Measurements from ENCODE around the gene MLLT11.
A peak's percentile ranks its signal among the peaks of the same experiment; 100 is the strongest.
"Not testable (repeated sequence)": the region's sequence is repeated elsewhere in the genome, so short reads cannot be mapped to it uniquely, and the experiment has no call there.

The MLLT11 gene

GRCh38 chr1:151070474-151071276, 10.5 kb downstream of the MLLT11 start, which contains the start of gene GABPB2:
TSS of gene GABPB2 (plus strand) at chr1:151070761. CDS start at chr1:151088190, 17,429 bp downstream.
- H3K4me3 Mint-ChIP-seq, result peak within 1 kb of the TSS; percentile 95
- peak within 1 kb of the TSS; percentile 100 for H3K27ac Mint-ChIP-seq
- no peaks in the 10 kb centered on the region for H3K9me3 Mint-ChIP-seq
- H3K27me3 Mint-ChIP-seq, result no peaks in the 10 kb centered on the region
- peaks cover 3% of the 10 kb centered on the region for H3K36me3 Mint-ChIP-seq
- peaks cover 25% of the 10 kb centered on the region for H3K4me1 Mint-ChIP-seq

- Mint-ChIP-seq H3K9me3 (no peaks in the 10 kb centered on the region), H3K4me1 (peaks cover 25% of the 10 kb centered on the region)
These were observed 12.0 kb downstream of the MLLT11 start for GRCh38 chr1:151072224-151072623.

GRCh38 chr1:151085953-151086559, 25.9 kb downstream of the MLLT11 start:
- Mint-ChIP-seq H3K27ac (no peak overlapping the region), H3K4me3 (no peak overlapping the region), H3K27me3 (no peaks in the 10 kb centered on the region), H3K9me3 (no peaks in the 10 kb centered on the region), H3K4me1 (no peaks in the 10 kb centered on the region), H3K36me3 (peaks cover 6% of the 10 kb centered on the region)

More at GRCh38 chr1:151072224-151072623, 12.0 kb downstream of the MLLT11 start:
- H3K36me3 Mint-ChIP-seq, result peaks cover 3% of the 10 kb centered on the region
- H3K27me3 Mint-ChIP-seq, result no peaks in the 10 kb centered on the region
- H3K4me3 Mint-ChIP-seq, result peak overlapping the region; percentile 95
- H3K27ac Mint-ChIP-seq, result peak overlapping the region; percentile 100

- H3K27me3 Mint-ChIP-seq, H3K27ac Mint-ChIP-seq, H3K36me3 Mint-ChIP-seq, H3K4me3 Mint-ChIP-seq, H3K9me3 Mint-ChIP-seq, H3K4me1 Mint-ChIP-seq: not testable (repeated sequence)
These were observed 37.2 kb downstream of the MLLT11 start for GRCh38 chr1:151097426-151097825.

- H3K4me1 Mint-ChIP-seq, result no peaks in the 10 kb centered on the region
These were observed 37.9 kb downstream of the MLLT11 start for GRCh38 chr1:151098126-151098525.

GRCh38 chr1:151104630-151105029, 44.4 kb downstream of the MLLT11 start:
- Mint-ChIP-seq H3K27me3 (no peaks in the 10 kb centered on the region), H3K9me3 (no peaks in the 10 kb centered on the region), H3K4me1 (no peaks in the 10 kb centered on the region), H3K27ac (no peak overlapping the region), H3K4me3 (no peak overlapping the region), H3K36me3 (peaks cover 7% of the 10 kb centered on the region)

More at GRCh38 chr1:151098126-151098525, 37.9 kb downstream of the MLLT11 start:
- no peaks in the 10 kb centered on the region for H3K27me3 Mint-ChIP-seq
- H3K4me3 Mint-ChIP-seq, result no peak overlapping the region
- no peaks in the 10 kb centered on the region for H3K9me3 Mint-ChIP-seq
- no peak overlapping the region for H3K27ac Mint-ChIP-seq
- peaks cover 2% of the 10 kb centered on the region for H3K36me3 Mint-ChIP-seq

- H3K9me3 Mint-ChIP-seq, result no peaks in the 10 kb centered on the region
- peaks cover 7% of the 10 kb centered on the region for H3K36me3 Mint-ChIP-seq
- no peaks in the 10 kb centered on the region for H3K27me3 Mint-ChIP-seq
- no peak overlapping the region for H3K27ac Mint-ChIP-seq
- H3K4me3 Mint-ChIP-seq, result no peak overlapping the region
- no peaks in the 10 kb centered on the region for H3K4me1 Mint-ChIP-seq
These were observed 46.7 kb downstream of the MLLT11 start for GRCh38 chr1:151106894-151107293.

- Mint-ChIP-seq H3K4me1 (no peaks in the 10 kb centered on the region), H3K36me3 (peaks cover 7% of the 10 kb centered on the region), H3K27ac (no peak overlapping the region)
These were observed 48.1 kb downstream of the MLLT11 start for GRCh38 chr1:151108331-151108730.

GRCh38 chr1:151113877-151114276, 53.7 kb downstream of the MLLT11 start:
- no peaks in the 10 kb centered on the region for H3K4me1 Mint-ChIP-seq
- H3K4me3 Mint-ChIP-seq, result no peak overlapping the region
- H3K36me3 Mint-ChIP-seq, result peaks cover 5% of the 10 kb centered on the region
- H3K9me3 Mint-ChIP-seq, result no peaks in the 10 kb centered on the region
- no peaks in the 10 kb centered on the region for H3K27me3 Mint-ChIP-seq
- no peak overlapping the region for H3K27ac Mint-ChIP-seq

More at GRCh38 chr1:151108331-151108730, 48.1 kb downstream of the MLLT11 start:
- H3K9me3 Mint-ChIP-seq, result no peaks in the 10 kb centered on the region
- no peaks in the 10 kb centered on the region for H3K27me3 Mint-ChIP-seq
- no peak overlapping the region for H3K4me3 Mint-ChIP-seq
